K562 (cell line): ENCODE measurements around the gene SLC36A1. TPM values are rescaled to one million over a fixed set of nuclear protein-coding genes. Genes with fewer than 3 reads are reported as not detected.

ENCODE experiments used
- CBX5 ChIP-seq: IDR thresholded peaks from 2 replicates; pipeline ENCODE4 v1.6.1; 2014; ENCODE audit warnings: low read depth, borderline replicate concordance
- DPF2 ChIP-seq: fragments of 450-650 bp; IDR thresholded peaks from 2 replicates; pipeline ENCODE4 v1.6.1; 2016
- FOS ChIP-seq: IDR thresholded peaks from 3 replicates; pipeline ENCODE4 v1.6.1; 2011; ENCODE audit not compliant: insufficient read length; ENCODE audit errors: extremely low read depth
- HLTF ChIP-seq: fragments of 450-650 bp; IDR thresholded peaks from 2 replicates; pipeline ENCODE4 v1.6.1; 2016
- HMGN3 ChIP-seq: IDR thresholded peaks from 2 replicates; pipeline ENCODE4 v1.6.1; 2011; ENCODE audit warnings: borderline replicate concordance, low read depth, mild to moderate bottlenecking, mixed read lengths, low read length; ENCODE audit not compliant: insufficient read length; ENCODE audit errors: extremely low read depth
- NCOA2 ChIP-seq, 2 experiments: fragments of 450-650 bp; IDR thresholded peaks; 2 replicates each; pipeline ENCODE4 v1.6.1; 2018; ENCODE audit warnings: mild to moderate bottlenecking in 2 of 2, moderate library complexity in 1 of 2; ENCODE audit not compliant: partially characterized antibody in 2 of 2
- POLR3A ChIP-seq: IDR thresholded peaks from 2 replicates; pipeline ENCODE4 v1.6.1; 2011; ENCODE audit warnings: borderline replicate concordance, mild to moderate bottlenecking, moderate library complexity; ENCODE audit not compliant: insufficient read length, insufficient read depth; ENCODE audit errors: extremely low read depth
- RAD51 ChIP-seq: fragments of 450-650 bp; IDR thresholded peaks from 2 replicates; pipeline ENCODE4 v1.7.1; 2016; ENCODE audit warnings: low read depth, mild to moderate bottlenecking, borderline replicate concordance
- RBM15 ChIP-seq: fragments of 200-400 bp; formaldehyde crosslinking; IDR thresholded peaks from 2 replicates; pipeline ENCODE4 v1.6.1; 2018; ENCODE audit warnings: mild to moderate bottlenecking, low read length, moderate library complexity; ENCODE audit not compliant: insufficient read depth
- RBM22 ChIP-seq: fragments of 200-400 bp; formaldehyde crosslinking; IDR thresholded peaks from 2 replicates; pipeline ENCODE4 v1.6.1; 2018; ENCODE audit warnings: low read length, low read depth; ENCODE audit not compliant: poor library complexity, severe bottlenecking
- SP2 ChIP-seq: IDR thresholded peaks from 2 replicates; pipeline ENCODE4 v1.6.1; 2011; ENCODE audit warnings: mild to moderate bottlenecking, low read depth, low read length, moderate library complexity; ENCODE audit not compliant: poor library complexity, severe bottlenecking; ENCODE audit errors: extremely low read depth
- TBP ChIP-seq: optimal IDR thresholded peaks from 2 replicates; pipeline ENCODE3; 2011; ENCODE audit warnings: low read depth, low read length, improper control_type of control experiment
- TCF3 ChIP-seq: sonication (generic); formaldehyde crosslinking; IDR thresholded peaks from 2 replicates; pipeline ENCODE4 v1.4.0; 2020; ENCODE audit warnings: mild to moderate bottlenecking, missing genetic modification reagents
- TCFL5 ChIP-seq: fragments of 250-450 bp; sonication (Bioruptor Pico); conservative IDR thresholded peaks from 2 replicates; pipeline ENCODE4 v1.6.1; 2021; ENCODE audit warnings: mild to moderate bottlenecking, moderate library complexity, matching md5 sums
- ZKSCAN1 ChIP-seq: fragments of 150-350 bp; IDR thresholded peaks from 2 replicates; pipeline ENCODE4 v1.6.1; 2016; ENCODE audit warnings: low read depth, low read length
- ZNF696 ChIP-seq: fragments of 250-450 bp; sonication (Bioruptor Pico); conservative IDR thresholded peaks from 2 replicates; pipeline ENCODE4 v1.4.0; 2020; ENCODE audit warnings: mild to moderate bottlenecking, moderate library complexity
- polyA plus RNA-seq, 8 experiments: library from polyadenylated mRNA; depleted of rRNA in 4 of 8; stranded (reverse) in 5 of 8; unstranded in 3 of 8; fragments of >200 nt; fragmentation: Nextera tagmentation in 2 of 8; fragmentation: Illumina TruSeq in 1 of 8; extraction: Ambion mirVana in 2 of 8; extraction: Trizol in 1 of 8; gene quantifications; 2 replicates each; pipeline versions ENCODE4 v1.2.1 to v1.2.3, GENCODE V29; 2011 to 2014; ENCODE audit warnings: inconsistent platforms in 1 of 8, missing spikeins in 1 of 8
- total RNA-seq, 7 experiments: library from RNA; depleted of rRNA in 6 of 7; stranded (reverse); fragments of >200 nt in 6 of 7; fragmentation: Illumina TruSeq in 2 of 7; extraction: Trizol in 2 of 7; gene quantifications; 2 replicates each; pipeline versions ENCODE4 v1.2.1 to v1.2.3, GENCODE V29; 2011 to 2021; ENCODE audit warnings: low replicate concordance in 1 of 7
- TF ChIP-seq, protein P1 (sequence below): sonication (generic); formaldehyde crosslinking; IDR thresholded peaks from 2 replicates; pipeline ENCODE4 v1.8.0; 2023; ENCODE audit warnings: mild to moderate bottlenecking, missing genetic modification reagents
- TF ChIP-seq, protein P2 (sequence below): fragments of 450-650 bp; formaldehyde crosslinking; conservative IDR thresholded peaks from 2 replicates; pipeline ENCODE4 v1.4.0; 2022; ENCODE audit warnings: mild to moderate bottlenecking, missing genetic modification characterization
- TF ChIP-seq, protein P3 (sequence below): fragments of 250-450 bp; sonication (Bioruptor Pico); IDR thresholded peaks from 2 replicates; pipeline ENCODE4 v1.8.0; 2022; ENCODE audit warnings: inconsistent platforms

SLC36A1 gene
- total and polyA plus RNA-seq, 9 of the 15 experiments (the other 6 are each of a cell fraction or from before 2014, with no cell fraction given), result 1.6 to 8.4 (median 4.6) TPM

DNA sequence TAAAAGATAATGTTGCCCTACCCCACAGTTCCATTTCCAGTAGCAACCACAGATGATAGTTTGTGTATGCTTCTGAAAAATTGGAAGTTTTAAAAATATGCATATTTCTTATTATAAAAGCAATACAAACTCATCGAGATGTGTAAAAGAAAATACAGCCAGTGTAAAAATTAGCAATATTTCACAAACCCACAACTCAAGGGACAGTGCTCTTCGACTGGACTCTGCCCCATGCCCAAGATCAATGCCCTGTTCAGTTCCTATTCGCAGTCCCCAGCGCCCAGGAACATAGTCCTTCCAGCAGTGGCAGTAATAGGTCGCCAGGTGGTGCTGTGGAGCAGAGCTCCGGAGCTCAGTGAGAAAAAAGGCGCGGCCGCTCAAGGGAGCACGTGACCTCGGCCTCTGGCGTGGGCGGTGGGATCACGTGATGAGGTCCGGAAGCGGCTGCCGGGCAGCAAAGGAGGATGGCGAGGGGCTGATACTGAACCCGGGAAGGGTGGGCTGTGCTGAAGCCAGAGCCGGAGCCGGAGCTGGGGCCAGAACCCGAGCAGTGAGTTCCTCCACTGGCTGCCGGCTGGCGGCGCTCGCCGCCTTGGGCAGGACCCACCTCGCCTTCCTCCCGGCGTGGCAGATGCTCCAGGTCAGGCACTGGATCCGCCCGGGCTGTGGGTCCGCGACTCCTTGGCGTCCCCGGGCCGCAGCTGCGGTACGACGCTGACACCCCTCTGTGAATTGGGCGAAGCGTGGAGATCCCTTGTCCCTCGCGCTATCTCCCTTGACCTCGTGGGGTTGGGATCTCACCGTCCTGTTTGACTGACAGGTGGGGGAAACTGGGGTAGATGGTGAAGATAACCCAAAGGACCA is at the start of gene SLC36A1 (continued):
- TF ChIP-seq, protein P1, sequence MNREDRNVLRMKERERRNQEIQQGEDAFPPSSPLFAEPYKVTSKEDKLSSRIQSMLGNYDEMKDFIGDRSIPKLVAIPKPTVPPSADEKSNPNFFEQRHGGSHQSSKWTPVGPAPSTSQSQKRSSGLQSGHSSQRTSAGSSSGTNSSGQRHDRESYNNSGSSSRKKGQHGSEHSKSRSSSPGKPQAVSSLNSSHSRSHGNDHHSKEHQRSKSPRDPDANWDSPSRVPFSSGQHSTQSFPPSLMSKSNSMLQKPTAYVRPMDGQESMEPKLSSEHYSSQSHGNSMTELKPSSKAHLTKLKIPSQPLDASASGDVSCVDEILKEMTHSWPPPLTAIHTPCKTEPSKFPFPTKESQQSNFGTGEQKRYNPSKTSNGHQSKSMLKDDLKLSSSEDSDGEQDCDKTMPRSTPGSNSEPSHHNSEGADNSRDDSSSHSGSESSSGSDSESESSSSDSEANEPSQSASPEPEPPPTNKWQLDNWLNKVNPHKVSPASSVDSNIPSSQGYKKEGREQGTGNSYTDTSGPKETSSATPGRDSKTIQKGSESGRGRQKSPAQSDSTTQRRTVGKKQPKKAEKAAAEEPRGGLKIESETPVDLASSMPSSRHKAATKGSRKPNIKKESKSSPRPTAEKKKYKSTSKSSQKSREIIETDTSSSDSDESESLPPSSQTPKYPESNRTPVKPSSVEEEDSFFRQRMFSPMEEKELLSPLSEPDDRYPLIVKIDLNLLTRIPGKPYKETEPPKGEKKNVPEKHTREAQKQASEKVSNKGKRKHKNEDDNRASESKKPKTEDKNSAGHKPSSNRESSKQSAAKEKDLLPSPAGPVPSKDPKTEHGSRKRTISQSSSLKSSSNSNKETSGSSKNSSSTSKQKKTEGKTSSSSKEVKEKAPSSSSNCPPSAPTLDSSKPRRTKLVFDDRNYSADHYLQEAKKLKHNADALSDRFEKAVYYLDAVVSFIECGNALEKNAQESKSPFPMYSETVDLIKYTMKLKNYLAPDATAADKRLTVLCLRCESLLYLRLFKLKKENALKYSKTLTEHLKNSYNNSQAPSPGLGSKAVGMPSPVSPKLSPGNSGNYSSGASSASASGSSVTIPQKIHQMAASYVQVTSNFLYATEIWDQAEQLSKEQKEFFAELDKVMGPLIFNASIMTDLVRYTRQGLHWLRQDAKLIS (CRISPR knock-in tag), result no peak
- no peak for TF ChIP-seq ZKSCAN1
- TF ChIP-seq, protein P2, sequence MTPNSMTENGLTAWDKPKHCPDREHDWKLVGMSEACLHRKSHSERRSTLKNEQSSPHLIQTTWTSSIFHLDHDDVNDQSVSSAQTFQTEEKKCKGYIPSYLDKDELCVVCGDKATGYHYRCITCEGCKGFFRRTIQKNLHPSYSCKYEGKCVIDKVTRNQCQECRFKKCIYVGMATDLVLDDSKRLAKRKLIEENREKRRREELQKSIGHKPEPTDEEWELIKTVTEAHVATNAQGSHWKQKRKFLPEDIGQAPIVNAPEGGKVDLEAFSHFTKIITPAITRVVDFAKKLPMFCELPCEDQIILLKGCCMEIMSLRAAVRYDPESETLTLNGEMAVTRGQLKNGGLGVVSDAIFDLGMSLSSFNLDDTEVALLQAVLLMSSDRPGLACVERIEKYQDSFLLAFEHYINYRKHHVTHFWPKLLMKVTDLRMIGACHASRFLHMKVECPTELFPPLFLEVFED (CRISPR knock-in tag), result no peak
- TF ChIP-seq DPF2, result peak; percentile 58; the same call in 1 of the 2 replicates
- TF ChIP-seq HLTF, result no peak
- TF ChIP-seq RBM15, result no peak
- no peak for TF ChIP-seq RBM22
- TF ChIP-seq FOS, result peak; percentile 26
- TF ChIP-seq ZNF696, result no peak
- peak; percentile 100 for TF ChIP-seq RAD51
- peak; percentile 44 for TF ChIP-seq TBP
- TF ChIP-seq TCFL5 (CRISPR knock-in tag), result no peak
- no peak for TF ChIP-seq NCOA2 (IDR thresholded peaks at IDR 0.05; ENCODE audit: partially characterized antibody in 2 of 2)
- no peak for TF ChIP-seq SP2
- TF ChIP-seq, protein P3, sequence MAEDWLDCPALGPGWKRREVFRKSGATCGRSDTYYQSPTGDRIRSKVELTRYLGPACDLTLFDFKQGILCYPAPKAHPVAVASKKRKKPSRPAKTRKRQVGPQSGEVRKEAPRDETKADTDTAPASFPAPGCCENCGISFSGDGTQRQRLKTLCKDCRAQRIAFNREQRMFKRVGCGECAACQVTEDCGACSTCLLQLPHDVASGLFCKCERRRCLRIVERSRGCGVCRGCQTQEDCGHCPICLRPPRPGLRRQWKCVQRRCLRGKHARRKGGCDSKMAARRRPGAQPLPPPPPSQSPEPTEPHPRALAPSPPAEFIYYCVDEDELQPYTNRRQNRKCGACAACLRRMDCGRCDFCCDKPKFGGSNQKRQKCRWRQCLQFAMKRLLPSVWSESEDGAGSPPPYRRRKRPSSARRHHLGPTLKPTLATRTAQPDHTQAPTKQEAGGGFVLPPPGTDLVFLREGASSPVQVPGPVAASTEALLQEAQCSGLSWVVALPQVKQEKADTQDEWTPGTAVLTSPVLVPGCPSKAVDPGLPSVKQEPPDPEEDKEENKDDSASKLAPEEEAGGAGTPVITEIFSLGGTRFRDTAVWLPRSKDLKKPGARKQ (CRISPR knock-in tag), result no peak
- TF ChIP-seq POLR3A, result no peak
- TF ChIP-seq CBX5, result no peak
- peak; percentile 26; the same call in 1 of the 2 replicates for TF ChIP-seq TCF3 (CRISPR knock-in tag)
- TF ChIP-seq HMGN3, result no peak
